Astrocyte (in vitro differentiated cells and primary cell): ENCODE measurements around the gene MFSD1. TPM values are rescaled to one million over a fixed set of nuclear protein-coding genes. Genes with fewer than 3 reads are reported as not detected.

Source experiments
- DNase-seq: peaks from one replicate; pipeline ENCODE4 v3.0.0-alpha.2; 2010; ENCODE audit warnings: low read depth
- FAIRE-seq: peaks from 2 replicates; lab custom pipeline; 2011; peaks lifted over from hg19 to GRCh38; lab: Jason Lieb, UNC
- H2AFZ ChIP-seq: 2 replicates; pipeline ENCODE4 v1.6.0; 2012; ENCODE audit warnings: low read depth, low read length, inconsistent platforms
- H3K27ac ChIP-seq: 2 replicates; pipeline ENCODE4 v1.5.1; 2011; ENCODE audit warnings: low read depth, low read length, inconsistent platforms
- H3K27me3 ChIP-seq: 2 replicates; pipeline ENCODE4 v1.6.0; 2011; ENCODE audit warnings: low read length, inconsistent platforms; ENCODE audit not compliant: insufficient read depth
- H3K36me3 ChIP-seq: 2 replicates; pipeline ENCODE4 v1.5.1; 2011; ENCODE audit warnings: low read length, inconsistent platforms; ENCODE audit not compliant: insufficient read depth
- H3K4me1 ChIP-seq: 2 replicates; pipeline ENCODE4 v1.5.1; 2011; ENCODE audit warnings: low read length, inconsistent platforms; ENCODE audit not compliant: insufficient read depth
- H3K4me2 ChIP-seq: 2 replicates; pipeline ENCODE4 v1.6.0; 2012; ENCODE audit warnings: low read length, inconsistent platforms
- H3K4me3 ChIP-seq: 2 replicates; pipeline ENCODE4 v1.5.1; 2011; ENCODE audit warnings: low read depth, mild to moderate bottlenecking, low read length, inconsistent platforms; ENCODE audit not compliant: insufficient read depth
- H3K79me2 ChIP-seq: 2 replicates; pipeline ENCODE4 v1.6.0; 2012; ENCODE audit warnings: mild to moderate bottlenecking, low read length, inconsistent platforms; ENCODE audit not compliant: insufficient read depth
- H3K9ac ChIP-seq: 2 replicates; pipeline ENCODE4 v1.6.0; 2012; ENCODE audit warnings: mild to moderate bottlenecking, low read length, inconsistent platforms
- H3K9me3 ChIP-seq: 2 replicates; pipeline ENCODE4 v1.5.1; 2012; ENCODE audit warnings: low read depth, mild to moderate bottlenecking, low read length, inconsistent platforms; ENCODE audit not compliant: insufficient read depth
- H4K20me1 ChIP-seq: 2 replicates; pipeline ENCODE4 v1.6.0; 2012; ENCODE audit warnings: low read length, inconsistent platforms; ENCODE audit not compliant: insufficient read depth
- H3K27ac Mint-ChIP-seq: one replicate; pipeline ENCODE4 v1.8.0; 2021; ENCODE audit warnings: mild to moderate bottlenecking, mixed read lengths; ENCODE audit not compliant: unreplicated experiment
- H3K27me3 Mint-ChIP-seq: one replicate; pipeline ENCODE4 v1.8.0; 2021; ENCODE audit warnings: low read depth, mixed read lengths; ENCODE audit not compliant: unreplicated experiment
- H3K36me3 Mint-ChIP-seq: one replicate; pipeline ENCODE4 v1.8.0; 2021; ENCODE audit warnings: low read depth, mixed read lengths; ENCODE audit not compliant: unreplicated experiment
- H3K4me1 Mint-ChIP-seq: one replicate; pipeline ENCODE4 v1.8.0; 2021; ENCODE audit warnings: low read depth, mixed read lengths; ENCODE audit not compliant: unreplicated experiment
- H3K4me3 Mint-ChIP-seq: one replicate; pipeline ENCODE4 v1.8.0; 2021; ENCODE audit warnings: mild to moderate bottlenecking, moderate library complexity, mixed read lengths; ENCODE audit not compliant: unreplicated experiment
- H3K9me3 Mint-ChIP-seq: one replicate; pipeline ENCODE4 v1.8.0; 2021; ENCODE audit warnings: mild to moderate bottlenecking, mixed read lengths; ENCODE audit not compliant: unreplicated experiment
- CTCF ChIP-seq: IDR thresholded peaks from 2 replicates; pipeline ENCODE4 v1.5.1; 2011; ENCODE audit warnings: low read depth, mild to moderate bottlenecking, inconsistent platforms, low read length, moderate library complexity; ENCODE audit not compliant: insufficient read depth
- EZH2 ChIP-seq: IDR thresholded peaks from 2 replicates; pipeline ENCODE4 v1.6.1; 2012; ENCODE audit warnings: mild to moderate bottlenecking, low read length, inconsistent platforms; ENCODE audit not compliant: insufficient read depth
- total RNA-seq: library from RNA; stranded (reverse); gene quantifications from 2 replicates; pipeline ENCODE4 v1.2.1, GENCODE V29; 2021

The MFSD1 gene
- total RNA-seq, 1 donor from 2014 or later: 62.2 TPM

GRCh38 chr3:158839966-158840365, 38.1 kb downstream of the MFSD1 start:
- Histone ChIP-seq H3K4me1 (no peaks in the 10 kb centered on the region), H3K79me2 (no peaks in the 10 kb centered on the region), H3K4me3 (no peak overlapping the region), H3K9ac (no peak overlapping the region), H3K4me2 (no peak overlapping the region), H3K36me3 (no peaks in the 10 kb centered on the region), H3K27ac (no peak overlapping the region), H3K27me3 (no peaks in the 10 kb centered on the region), H4K20me1 (no peaks in the 10 kb centered on the region), H2AFZ (no peak overlapping the region), H3K9me3 (no peaks in the 10 kb centered on the region)
- H3K9me3 Mint-ChIP-seq: no peaks in the 10 kb centered on the region
- H3K27ac Mint-ChIP-seq: no peak overlapping the region
- FAIRE-seq (no peak), DNase-seq (no peak)
- no peaks in the 10 kb centered on the region for H3K36me3 Mint-ChIP-seq
- no peak for TF ChIP-seq EZH2
- no peak for TF ChIP-seq CTCF
- H3K4me3 Mint-ChIP-seq: no peak overlapping the region
- peaks cover 11% of the 10 kb centered on the region for H3K27me3 Mint-ChIP-seq
- peaks cover 3% of the 10 kb centered on the region for H3K4me1 Mint-ChIP-seq

GRCh38 chr3:158841387-158841786, 39.5 kb downstream of the MFSD1 start:
- DNase-seq (no peak), FAIRE-seq (no peak)
- Histone ChIP-seq H3K4me3 (no peak overlapping the region), H3K27ac (no peak overlapping the region), H3K79me2 (no peaks in the 10 kb centered on the region), H3K4me2 (no peak overlapping the region), H3K9ac (no peak overlapping the region), H2AFZ (no peak overlapping the region), H3K36me3 (no peaks in the 10 kb centered on the region), H3K9me3 (no peaks in the 10 kb centered on the region), H4K20me1 (no peaks in the 10 kb centered on the region), H3K4me1 (no peaks in the 10 kb centered on the region), H3K27me3 (no peaks in the 10 kb centered on the region)
- peaks cover 3% of the 10 kb centered on the region for H3K4me1 Mint-ChIP-seq
- TF ChIP-seq EZH2 (no peak), CTCF (no peak)
- no peaks in the 10 kb centered on the region for H3K9me3 Mint-ChIP-seq
- no peaks in the 10 kb centered on the region for H3K36me3 Mint-ChIP-seq
- H3K27ac Mint-ChIP-seq: no peak overlapping the region
- peaks cover 11% of the 10 kb centered on the region for H3K27me3 Mint-ChIP-seq
- no peak overlapping the region for H3K4me3 Mint-ChIP-seq

GRCh38 chr3:158842976-158843375, 41.1 kb downstream of the MFSD1 start:
- Histone ChIP-seq H3K4me3 (no peak overlapping the region), H3K27ac (no peak overlapping the region), H3K4me2 (no peak overlapping the region), H2AFZ (no peak overlapping the region), H3K9ac (no peak overlapping the region), H3K36me3 (no peaks in the 10 kb centered on the region), H3K27me3 (peaks cover 3% of the 10 kb centered on the region), H3K79me2 (no peaks in the 10 kb centered on the region), H3K4me1 (no peaks in the 10 kb centered on the region), H4K20me1 (no peaks in the 10 kb centered on the region), H3K9me3 (no peaks in the 10 kb centered on the region)
- no peak overlapping the region for H3K27ac Mint-ChIP-seq
- DNase-seq (no peak), FAIRE-seq (no peak)
- no peaks in the 10 kb centered on the region for H3K36me3 Mint-ChIP-seq
- peaks cover 11% of the 10 kb centered on the region for H3K27me3 Mint-ChIP-seq
- no peak overlapping the region for H3K4me3 Mint-ChIP-seq
- TF ChIP-seq EZH2 (no peak), CTCF (no peak)
- H3K9me3 Mint-ChIP-seq: no peaks in the 10 kb centered on the region
- H3K4me1 Mint-ChIP-seq: no peaks in the 10 kb centered on the region
